ENCODE measurements around the gene JAKMIP1. TPM values are rescaled to one million over a fixed set of nuclear protein-coding genes. Genes with fewer than 3 reads are reported as not detected.

JAKMIP1 gene
- total and polyA plus RNA-seq, 2 of the 13 experiments (the other 11 are each of a cell fraction or from before 2014, with no cell fraction given) = not detected

- H3K27me3 ChIP-seq (ENCODE audit: control insufficient read depth in 1 of 2, insufficient read depth in 2 of 2, low read length in 2 of 2) = peaks cover 2 to 7% of the 10 kb centered on the region in 2 experiments; a peak in 2 of 5 replicates
- in situ Hi-C loops (cut with HindIII; ENCODE audit: extremely low pct_ligation_motif_present, low pct_unique_long_range_greater_than_20kb) = no loop called here
- H3K9ac ChIP-seq (ENCODE audit: insufficient read depth, low read depth, low read length) = no peak overlapping the region
- no peak overlapping the region for H3K27ac ChIP-seq (ENCODE audit: extremely low read length, insufficient read depth, low read length)
- no peaks in the 10 kb centered on the region for H3K79me2 ChIP-seq (ENCODE audit: insufficient read depth, low read length)
- CTCF ChIA-PET (ENCODE audit: low intra/inter-chr PET ratio, low total read pairs) = no interaction called here
- H3K9me3 ChIP-seq (ENCODE audit: low read length) = no peaks in the 10 kb centered on the region
- POLR2A ChIA-PET = no interaction called here
- TF ChIP-seq HHEX (CRISPR knock-in tag; IDR thresholded peaks at IDR 0.05) (no peak), PRDM15 (CRISPR knock-in tag; IDR thresholded peaks at IDR 0.05) (no peak), CENPBD1 (CRISPR knock-in tag; IDR thresholded peaks at IDR 0.05; ENCODE audit: borderline replicate concordance, low read depth) (no peak), ZNF460 (CRISPR knock-in tag; IDR thresholded peaks at IDR 0.05; ENCODE audit: borderline replicate concordance) (no peak), PRMT3 (CRISPR knock-in tag; IDR thresholded peaks at IDR 0.05; ENCODE audit: borderline replicate concordance, low read depth) (no peak), MXD1 (CRISPR knock-in tag; IDR thresholded peaks at IDR 0.05) (no peak), BCL3 (CRISPR knock-in tag; IDR thresholded peaks at IDR 0.05) (no peak)
- no peak overlapping the region for H2AFZ ChIP-seq (ENCODE audit: low read length)
- ATAC-seq (no peak), DNase-seq (ENCODE audit: low spot score) (no peak), FAIRE-seq (no peak)
- WGBS (ENCODE audit: low lambda C conversion rate) = 33% methylated on average over 3 of the region's 5 CpGs
- H3K4me3 ChIP-seq (replicated peaks in 1 of 3; ENCODE audit: insufficient read depth in 1 of 3, low read depth in 2 of 3, low read length in 3 of 3) = no peak overlapping the region
- intact Hi-C loops (cut with micrococcal nuclease; ENCODE audit: unreplicated experiment) = loop anchor here (5.0 kb wide), 1 partner anchor 287 kb away; no protein-coding TSS in a partner anchor
- no peak overlapping the region for H3K4me2 ChIP-seq (ENCODE audit: low read depth, low read length)
- no peaks in the 10 kb centered on the region for H4K20me1 ChIP-seq (ENCODE audit: insufficient read depth, low read length)
- no peaks in the 10 kb centered on the region for H3K36me3 ChIP-seq (replicated peaks in 1 of 2; ENCODE audit: control insufficient read depth in 1 of 2, insufficient read depth in 2 of 2, low read length in 2 of 2)
- no TSS peak for BruUV-seq (replicated peaks)
- H3K4me1 ChIP-seq (ENCODE audit: insufficient read depth, low read length) = no peaks in the 10 kb centered on the region
Observed at GRCh38 chr4:6184169-6184568, 16.2 kb downstream of the JAKMIP1 start.
